Omental fat pad (tissue), 4 donors: ENCODE measurements around the gene OTOP3. TPM values are rescaled to one million over a fixed set of nuclear protein-coding genes. Genes with fewer than 3 reads are reported as not detected.

Experiments used
- ATAC-seq: fragments of 150-250 bp; one replicate; pipeline ENCODE4 v1.9.1; 2016; ENCODE audit warnings: mild to moderate bottlenecking, moderate library complexity; ENCODE audit not compliant: low FRiP score
- DNase-seq: peaks from one replicate; pipeline ENCODE4 v3.0.0-alpha.2; 2019; ENCODE audit warnings: low spot score
- CTCF ChIP-seq, 3 donors: fragments of 450-650 bp; IDR thresholded peaks; one replicate each; pipeline ENCODE4 v1.5.1; 2016 to 2017; ENCODE audit warnings: antibody characterized with exemption in 3 of 3, mild to moderate bottlenecking in 3 of 3, moderate library complexity in 2 of 3
- total RNA-seq, 4 donors: library from RNA; depleted of rRNA; stranded (reverse); fragments of >200 nt; gene quantifications; one replicate each; pipeline ENCODE4 v1.1.0, GENCODE V29; 2016

The OTOP3 gene
- total RNA-seq, 4 donors from 2014 or later: not detected

- ATAC-seq (no peak), DNase-seq (no peak)
- no peak for TF ChIP-seq CTCF (IDR thresholded peaks at IDR 0.05)
Measured at GRCh38 chr17:74951065-74951464, 15.4 kb downstream of the OTOP3 start.

- ATAC-seq (no peak), DNase-seq (no peak)
- TF ChIP-seq CTCF (IDR thresholded peaks at IDR 0.05): no peak
Measured at GRCh38 chr17:74951680-74952421, 16.2 kb downstream of the OTOP3 start.

GRCh38 chr17:74952431-74953133 is 16.9 kb downstream of the OTOP3 start:
- no peak for DNase-seq
- TF ChIP-seq CTCF (IDR thresholded peaks at IDR 0.05): no peak
- no peak for ATAC-seq

- TF ChIP-seq CTCF (IDR thresholded peaks at IDR 0.05): no peak
- DNase-seq (no peak), ATAC-seq (no peak)
Measured at GRCh38 chr17:74953134-74953687, 17.5 kb downstream of the OTOP3 start.

- DNase-seq (no peak), ATAC-seq (no peak)
- no peak for TF ChIP-seq CTCF (IDR thresholded peaks at IDR 0.05)
Measured at GRCh38 chr17:74954115-74954514, 18.4 kb downstream of the OTOP3 start.

GRCh38 chr17:74954665-74955421 is 19.1 kb downstream of the OTOP3 start:
- DNase-seq (no peak), ATAC-seq (no peak)
- no peak for TF ChIP-seq CTCF (IDR thresholded peaks at IDR 0.05)
